Upper lobe of right lung (tissue), 1 donor: Measurements from ENCODE around the gene ARID1B. TPM values are rescaled to one million over a fixed set of nuclear protein-coding genes. Genes with fewer than 3 reads are reported as not detected.

Source experiments
- ATAC-seq: fragments of 200-7000 bp; cut with Tn5 transposase; one replicate; pipeline ENCODE4 v1.9.1; 2020; ENCODE audit warnings: mild to moderate bottlenecking, moderate library complexity
- DNase-seq: peaks from one replicate; pipeline ENCODE4 v3.0.0-alpha.2; 2020
- H3K27ac ChIP-seq: fragments of 200-600 bp; one replicate; pipeline ENCODE4 v1.8.0; 2022
- H3K27me3 ChIP-seq: fragments of 200-600 bp; one replicate; pipeline ENCODE4 v1.8.0; 2022; ENCODE audit warnings: mild to moderate bottlenecking
- H3K36me3 ChIP-seq: fragments of 200-600 bp; one replicate; pipeline ENCODE4 v1.8.0; 2022
- H3K4me1 ChIP-seq: fragments of 200-600 bp; one replicate; pipeline ENCODE4 v1.8.0; 2022
- H3K4me3 ChIP-seq: fragments of 200-600 bp; one replicate; pipeline ENCODE4 v1.8.0; 2022; ENCODE audit warnings: mild to moderate bottlenecking
- H3K9me3 ChIP-seq: fragments of 200-600 bp; one replicate; pipeline ENCODE4 v1.8.0; 2022
- intact Hi-C: fragments of 100-400 bp; cut with DNase I; formaldehyde crosslinking; loops from one replicate; pipeline ENCODE4 v1.11.0; 2022
- total RNA-seq: library from RNA; stranded (reverse); fragmentation: NEBNext Ultra II Directional; extraction: Animal tissue kit (Norgen Biotek cat#: 25700); gene quantifications from one replicate; pipeline ENCODE4 v1.2.1, GENCODE V29; 2021
- TF ChIP-seq, protein P1 (sequence below): fragments of 200-600 bp; IDR thresholded peaks from one replicate; pipeline ENCODE4 v1.8.0; 2022; ENCODE audit warnings: antibody characterized with exemption
- donor health status: DM: no; HTN: yes; CAD: no; lungs with severe emphysema.

ARID1B gene
- total RNA-seq, 1 donor from 2014 or later: 80.4 TPM

DNA sequence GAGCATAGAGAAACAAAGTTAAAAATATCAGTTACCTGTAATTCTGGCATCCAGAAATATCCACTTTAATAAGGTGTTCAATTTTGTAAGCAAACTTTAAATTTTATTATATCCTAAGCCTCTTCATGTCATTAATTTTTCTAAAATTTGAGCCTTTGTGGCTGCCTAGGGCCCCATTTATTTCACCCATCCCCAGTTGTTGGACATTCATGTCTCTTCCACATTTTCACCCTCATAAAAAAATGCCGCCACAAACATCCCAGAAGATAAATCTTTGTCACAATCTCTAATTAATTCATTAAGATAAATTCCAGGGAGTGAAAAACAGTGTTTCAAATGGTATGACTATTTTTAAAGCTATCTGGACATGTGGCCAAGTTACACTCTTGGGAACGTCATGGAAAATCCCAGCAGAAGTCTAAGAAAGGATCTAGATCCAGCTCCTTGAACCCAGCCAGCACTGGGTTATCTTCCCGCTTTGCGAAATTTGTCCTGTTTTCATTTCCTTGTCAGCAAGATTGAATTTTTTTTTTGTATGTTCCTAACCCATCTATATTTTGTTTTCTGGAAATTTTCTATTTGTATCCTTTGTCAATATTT lies 448.9 kb downstream of the ARID1B start:
- intact Hi-C loops: no loop called here
- no peaks in the 10 kb centered on the region for H3K36me3 ChIP-seq
- TF ChIP-seq, protein P1, sequence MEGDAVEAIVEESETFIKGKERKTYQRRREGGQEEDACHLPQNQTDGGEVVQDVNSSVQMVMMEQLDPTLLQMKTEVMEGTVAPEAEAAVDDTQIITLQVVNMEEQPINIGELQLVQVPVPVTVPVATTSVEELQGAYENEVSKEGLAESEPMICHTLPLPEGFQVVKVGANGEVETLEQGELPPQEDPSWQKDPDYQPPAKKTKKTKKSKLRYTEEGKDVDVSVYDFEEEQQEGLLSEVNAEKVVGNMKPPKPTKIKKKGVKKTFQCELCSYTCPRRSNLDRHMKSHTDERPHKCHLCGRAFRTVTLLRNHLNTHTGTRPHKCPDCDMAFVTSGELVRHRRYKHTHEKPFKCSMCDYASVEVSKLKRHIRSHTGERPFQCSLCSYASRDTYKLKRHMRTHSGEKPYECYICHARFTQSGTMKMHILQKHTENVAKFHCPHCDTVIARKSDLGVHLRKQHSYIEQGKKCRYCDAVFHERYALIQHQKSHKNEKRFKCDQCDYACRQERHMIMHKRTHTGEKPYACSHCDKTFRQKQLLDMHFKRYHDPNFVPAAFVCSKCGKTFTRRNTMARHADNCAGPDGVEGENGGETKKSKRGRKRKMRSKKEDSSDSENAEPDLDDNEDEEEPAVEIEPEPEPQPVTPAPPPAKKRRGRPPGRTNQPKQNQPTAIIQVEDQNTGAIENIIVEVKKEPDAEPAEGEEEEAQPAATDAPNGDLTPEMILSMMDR: no peak
- no peaks in the 10 kb centered on the region for H3K9me3 ChIP-seq
- no peak overlapping the region for H3K4me3 ChIP-seq
- no peak for DNase-seq
- H3K27me3 ChIP-seq: no peaks in the 10 kb centered on the region
- H3K4me1 ChIP-seq: no peaks in the 10 kb centered on the region
- ATAC-seq: no peak
- no peak overlapping the region for H3K27ac ChIP-seq

DNA sequence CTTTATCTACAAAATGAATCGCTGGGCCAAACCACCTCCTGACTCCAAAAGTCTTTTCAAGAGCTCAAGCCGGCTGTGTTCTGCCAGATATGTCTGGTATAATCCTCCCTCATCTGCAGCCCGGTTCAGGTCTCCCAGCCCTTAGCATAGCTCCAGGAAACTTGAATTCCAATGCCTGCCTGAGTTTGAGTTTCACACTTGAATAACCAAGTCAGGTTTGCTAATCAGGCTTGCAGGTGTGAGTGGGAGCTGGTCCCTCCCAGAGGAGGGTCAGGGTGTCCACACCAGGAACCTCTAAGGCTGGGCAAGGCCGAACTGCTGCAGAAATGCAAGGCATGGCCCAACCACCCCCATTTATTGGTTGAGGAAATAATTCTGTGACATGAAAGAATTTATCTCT lies 449.6 kb downstream of the ARID1B start:
- no peak overlapping the region for H3K4me3 ChIP-seq

DNA sequence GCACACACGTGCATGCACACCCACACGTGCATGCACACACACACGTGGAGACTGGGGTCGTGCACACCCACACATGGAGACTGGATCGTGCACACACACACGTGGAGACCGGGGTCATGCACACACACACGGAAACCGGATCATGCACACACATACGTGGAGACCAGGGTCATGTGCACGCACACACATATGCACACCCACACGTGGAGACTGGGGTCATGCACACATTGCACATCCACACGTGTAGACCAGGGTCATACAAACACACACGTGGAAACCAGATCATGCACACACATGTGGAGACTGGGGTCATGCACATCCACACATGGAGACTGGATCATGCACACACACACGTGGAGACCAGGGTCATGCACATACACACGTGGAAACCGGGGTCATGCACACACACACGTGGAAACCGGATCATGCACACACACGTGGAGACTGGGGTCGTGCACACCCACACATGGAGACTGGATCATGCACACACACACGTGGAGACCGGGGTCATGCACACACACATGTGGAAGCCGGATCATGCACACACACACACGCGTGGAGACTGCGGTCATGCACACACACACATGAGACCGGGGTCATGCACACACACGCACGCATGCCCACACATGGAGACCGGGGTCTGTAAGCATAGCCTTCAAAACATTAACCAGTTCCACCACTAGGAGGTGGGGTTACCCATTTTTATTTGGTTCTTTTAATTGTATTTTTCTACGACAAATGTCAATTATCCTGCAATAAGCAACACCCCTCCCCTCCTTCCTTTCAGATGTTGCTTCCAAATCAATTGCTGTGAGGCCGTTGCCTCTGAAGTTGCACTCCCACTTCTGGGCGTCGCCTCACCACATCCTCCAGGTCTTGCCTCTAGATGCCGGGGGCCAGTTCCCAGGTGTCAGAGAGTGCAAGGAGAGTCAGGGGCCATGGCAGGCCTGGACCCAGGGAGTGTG lies 450.3 kb downstream of the ARID1B start:
- no peak overlapping the region for H3K4me3 ChIP-seq
- DNase-seq: peak; percentile 37
- H3K27ac ChIP-seq: no peak overlapping the region
- TF ChIP-seq, protein P1: peak; percentile 16
- H3K27me3 ChIP-seq: no peaks in the 10 kb centered on the region
- no peaks in the 10 kb centered on the region for H3K9me3 ChIP-seq
- ATAC-seq: no peak
- no peaks in the 10 kb centered on the region for H3K4me1 ChIP-seq
- no peaks in the 10 kb centered on the region for H3K36me3 ChIP-seq
- intact Hi-C loops: no loop called here

More for the DNA sequence above, 449.6 kb downstream of the ARID1B start:
- TF ChIP-seq, protein P1: no peak
- no peak for ATAC-seq
- no peaks in the 10 kb centered on the region for H3K36me3 ChIP-seq
- no peaks in the 10 kb centered on the region for H3K9me3 ChIP-seq
- intact Hi-C loops: no loop called here
- DNase-seq: peak; percentile 53
- no peaks in the 10 kb centered on the region for H3K27me3 ChIP-seq
- H3K4me1 ChIP-seq: no peaks in the 10 kb centered on the region
- no peak overlapping the region for H3K27ac ChIP-seq

DNA sequence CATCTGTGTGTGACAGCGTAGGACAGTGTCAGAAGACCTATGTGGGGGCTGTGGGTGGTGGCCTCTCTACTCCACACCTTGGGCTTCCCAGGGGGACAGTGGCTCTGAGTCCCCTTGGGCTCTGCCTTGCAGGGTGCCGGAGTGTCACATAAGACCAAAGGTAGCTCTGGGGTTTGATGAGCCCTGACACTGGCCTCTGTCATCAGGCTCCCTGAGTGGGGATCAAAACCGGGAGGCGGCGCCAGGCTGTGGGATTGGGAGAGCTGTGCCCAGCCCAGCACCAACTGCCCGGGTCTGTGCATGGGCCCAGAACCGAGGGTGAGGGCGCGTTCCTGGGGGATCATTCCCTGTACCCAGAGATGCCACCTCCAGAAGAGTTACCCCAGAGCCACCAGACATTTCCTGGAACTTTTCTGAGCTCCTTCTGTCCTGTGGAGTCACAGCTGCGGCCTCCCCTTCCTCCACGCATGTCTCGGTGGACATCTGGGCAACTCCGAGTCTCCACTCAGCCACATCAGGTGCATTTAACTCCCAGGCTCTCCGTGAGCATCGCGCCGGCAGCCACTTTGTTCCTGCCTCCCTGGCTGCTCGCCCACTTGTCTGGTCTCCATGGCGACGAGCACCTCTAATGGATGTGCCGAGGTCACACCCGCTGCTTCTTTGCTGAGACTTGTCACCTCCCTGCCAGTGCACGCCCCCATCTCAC lies 451.4 kb downstream of the ARID1B start:
- Histone ChIP-seq H3K4me1 (no peaks in the 10 kb centered on the region), H3K4me3 (no peak overlapping the region), H3K9me3 (no peaks in the 10 kb centered on the region), H3K27me3 (peaks cover 7% of the 10 kb centered on the region), H3K36me3 (no peaks in the 10 kb centered on the region), H3K27ac (no peak overlapping the region)
- peak; percentile 55 for DNase-seq
- no peak for ATAC-seq
- intact Hi-C loops: no loop called here
- TF ChIP-seq, protein P1: no peak

DNA sequence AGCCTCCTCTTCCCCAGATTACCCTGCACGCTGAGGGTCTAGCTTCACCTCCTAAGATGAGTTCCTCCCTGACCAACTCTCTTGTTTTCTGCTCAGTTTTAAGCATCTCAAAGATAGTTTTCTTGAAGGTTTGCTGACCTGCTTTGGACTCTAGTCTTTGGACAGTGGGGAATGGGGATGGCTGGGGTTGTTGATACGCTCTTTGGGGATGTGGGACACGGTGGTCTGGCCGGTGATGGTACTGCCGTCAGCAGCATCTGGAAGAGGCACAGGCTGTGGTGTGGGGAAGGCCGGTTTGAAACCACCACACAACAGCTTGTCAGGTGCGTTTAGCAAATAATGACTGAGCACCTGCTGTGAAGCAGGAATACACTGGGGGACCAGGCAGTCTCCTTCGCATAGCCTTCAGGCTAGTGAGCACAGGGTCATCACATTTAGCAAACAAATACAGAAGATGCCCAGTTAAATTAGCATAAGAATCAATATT lies 452.0 kb downstream of the ARID1B start:
- intact Hi-C loops: no loop called here
- TF ChIP-seq, protein P1: no peak
- Histone ChIP-seq H3K27me3 (peaks cover 8% of the 10 kb centered on the region), H3K9me3 (no peaks in the 10 kb centered on the region), H3K27ac (no peak overlapping the region), H3K4me3 (no peak overlapping the region), H3K4me1 (no peaks in the 10 kb centered on the region), H3K36me3 (no peaks in the 10 kb centered on the region)
- DNase-seq: no peak
- ATAC-seq: no peak
